HPDE6-E6E7 (cell line): Measurements from ENCODE around the gene NUP43.
"Not testable (repeated sequence)": the region's sequence is repeated elsewhere in the genome, so short reads cannot be mapped to it uniquely, and the experiment has no call there.

Source experiments
- DNase-seq: peaks from one replicate; pipeline ENCODE4 v3.0.0; 2011; ENCODE audit warnings: missing footprints; ENCODE audit errors: extremely low spot score

Gene NUP43

GRCh38 chr6:149694921-149695320 lies 51.4 kb downstream of the NUP43 start:
- no peak for DNase-seq

DNA sequence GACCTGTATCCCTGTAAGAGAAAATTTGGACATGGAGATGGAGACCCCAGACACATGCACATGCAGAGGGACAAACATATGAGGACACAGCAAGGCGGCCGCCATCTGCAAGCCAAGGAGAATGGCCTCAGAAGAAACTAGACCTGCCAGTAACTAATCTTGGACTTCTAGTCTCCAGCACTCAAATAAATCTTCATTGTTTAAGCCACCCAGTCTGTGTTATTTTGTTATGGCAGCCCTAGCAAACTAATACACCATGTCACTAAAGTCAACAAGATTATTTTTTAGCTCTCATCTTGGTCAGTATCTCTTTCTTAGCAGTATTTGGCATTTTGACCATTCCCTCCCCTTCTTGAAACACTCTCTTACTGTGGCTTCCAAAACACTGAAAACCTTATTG lies 55.1 kb downstream of the NUP43 start:
- DNase-seq, result no peak

- no peak for DNase-seq
Measured at GRCh38 chr6:149686230-149686629, 60.1 kb downstream of the NUP43 start.

DNA sequence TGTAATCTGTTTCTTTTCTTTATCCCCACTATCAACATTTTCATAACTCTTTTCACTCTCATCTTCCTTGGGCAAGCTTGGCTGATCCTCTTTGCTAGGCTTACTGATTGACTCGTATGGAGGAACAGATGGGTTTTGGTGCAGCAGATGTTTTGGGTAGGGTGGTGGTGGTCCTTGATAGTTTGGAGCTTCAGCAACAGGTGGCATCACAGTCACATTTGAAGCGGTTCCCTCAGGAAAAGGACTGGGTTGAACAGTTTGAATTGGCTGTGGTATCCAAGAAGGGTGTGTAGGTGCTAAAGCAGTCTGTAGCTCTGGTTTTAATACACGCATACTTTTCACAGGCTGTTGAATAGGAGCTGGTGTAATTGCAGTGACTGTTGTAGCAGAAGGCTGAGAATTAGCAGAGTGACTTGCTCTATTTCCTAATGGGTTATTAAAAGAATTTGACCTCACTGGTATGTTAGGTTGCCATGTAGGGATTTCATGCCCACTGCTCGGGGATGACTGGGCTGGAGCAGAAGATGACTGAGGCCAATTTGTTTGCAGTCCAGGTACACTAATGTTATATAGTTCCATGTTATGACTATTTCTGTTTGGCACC lies 63.0 kb downstream of the NUP43 start:
- no peak for DNase-seq

DNA sequence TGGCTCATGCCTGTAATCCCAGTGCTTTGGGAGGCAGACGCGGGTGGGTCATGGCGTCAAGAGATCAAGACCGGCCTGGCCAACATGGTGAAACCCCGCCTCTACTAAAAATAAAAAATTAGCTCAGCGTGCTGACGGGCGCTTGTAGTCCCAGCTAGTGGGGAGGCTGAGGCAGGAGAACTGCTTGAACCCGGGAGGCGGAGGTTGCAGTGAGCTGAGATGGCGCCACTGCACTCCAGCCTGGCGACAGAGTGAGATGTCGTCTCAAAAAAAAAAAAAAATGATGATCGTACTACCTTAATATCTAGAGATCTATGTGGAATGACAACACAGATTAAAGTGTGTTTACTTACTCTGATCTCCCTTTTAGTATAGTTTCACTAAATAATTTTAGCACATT lies 64.5 kb downstream of the NUP43 start:
- not testable (repeated sequence) for DNase-seq

GRCh38 chr6:149681209-149681608 lies 65.1 kb downstream of the NUP43 start:
- DNase-seq, result no peak

DNA sequence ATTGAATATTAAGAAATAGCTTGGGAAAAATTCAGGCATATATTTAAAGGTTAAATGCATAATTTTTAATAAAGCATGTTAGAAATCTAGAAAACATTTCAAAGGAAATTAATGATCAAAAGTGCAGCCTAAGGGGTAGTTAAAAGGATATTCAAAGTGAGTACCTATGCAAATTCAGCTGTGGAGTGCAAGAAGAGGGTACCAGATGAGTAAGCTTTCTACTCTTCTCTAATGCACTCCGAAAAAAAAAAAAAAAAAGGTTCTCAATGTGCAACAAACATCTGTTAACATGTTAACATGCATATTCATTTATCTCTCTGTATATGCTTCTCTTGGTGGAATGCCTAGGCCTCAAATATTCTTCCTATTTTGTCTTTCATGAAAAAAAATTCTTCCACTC lies 65.8 kb downstream of the NUP43 start:
- DNase-seq, result no peak
